GM06990 (cell line): Measurements from ENCODE around the gene OR51T1.

Experiments used
- DNase-seq: peaks from one replicate; pipeline ENCODE4 v3.0.0-alpha.2; 2011; ENCODE audit not compliant: insufficient read length; ENCODE audit errors: extremely low read depth
- H3K27me3 ChIP-seq: replicated peaks from 2 replicates; pipeline ENCODE4 v1.6.0; 2011; ENCODE audit warnings: low read length; ENCODE audit not compliant: control insufficient read depth, insufficient read depth
- H3K36me3 ChIP-seq: 2 replicates; pipeline ENCODE4 v1.5.1; 2011; ENCODE audit warnings: low read length; ENCODE audit not compliant: control insufficient read depth, insufficient read depth
- H3K4me3 ChIP-seq: replicated peaks from 2 replicates; pipeline ENCODE4 v1.5.1; 2011; ENCODE audit warnings: low read depth, mild to moderate bottlenecking, control low read depth, low read length
- CTCF ChIP-seq: IDR thresholded peaks from 2 replicates; pipeline ENCODE4 v1.5.1; 2011; ENCODE audit warnings: low read length, control low read depth, mild to moderate bottlenecking, inconsistent platforms; ENCODE audit not compliant: insufficient read depth, poor library complexity, severe bottlenecking

OR51T1 gene

DNA sequence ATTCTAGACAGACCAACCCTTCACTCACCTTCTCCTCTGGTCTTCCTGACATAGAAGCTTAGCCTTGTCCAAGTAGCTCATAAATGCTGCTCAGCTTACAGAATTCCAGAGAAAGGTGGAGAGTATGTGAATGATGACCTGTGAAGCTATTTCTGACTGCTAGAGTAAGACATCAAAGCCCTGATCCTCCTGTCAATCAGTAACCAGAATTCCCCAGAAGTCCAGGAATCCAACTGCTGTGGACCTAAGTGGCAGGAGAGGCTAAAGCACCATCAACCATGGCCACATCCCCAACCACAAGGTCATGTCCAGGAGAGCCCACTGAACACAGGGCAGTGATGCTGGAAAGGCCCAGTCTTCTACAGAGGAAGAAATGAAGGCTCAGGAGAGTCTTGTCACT, 34.9 kb downstream of the OR51T1 start:
- no peaks in the 10 kb centered on the region for H3K27me3 ChIP-seq
- no peaks in the 10 kb centered on the region for H3K36me3 ChIP-seq
- no peak for TF ChIP-seq CTCF
- H3K4me3 ChIP-seq = no peak overlapping the region
- no peak for DNase-seq

GRCh38 chr11:4919250-4919649, 37.5 kb downstream of the OR51T1 start, which contains the start of gene OR51G2:
OR51G2 (minus strand) TSS chr11:4919350; CDS start chr11:4915663, 3,687 bp downstream.
- DNase-seq = no peak
- no peaks in the 10 kb centered on the region for H3K27me3 ChIP-seq
- no peak for TF ChIP-seq CTCF
- H3K36me3 ChIP-seq = no peaks in the 10 kb centered on the region
- no peak within 1 kb of the TSS for H3K4me3 ChIP-seq

GRCh38 chr11:4921796-4922195, 40.1 kb downstream of the OR51T1 start:
- H3K27me3 ChIP-seq = no peaks in the 10 kb centered on the region
- no peak overlapping the region for H3K4me3 ChIP-seq
- no peaks in the 10 kb centered on the region for H3K36me3 ChIP-seq
- TF ChIP-seq CTCF = no peak
- no peak for DNase-seq

DNA sequence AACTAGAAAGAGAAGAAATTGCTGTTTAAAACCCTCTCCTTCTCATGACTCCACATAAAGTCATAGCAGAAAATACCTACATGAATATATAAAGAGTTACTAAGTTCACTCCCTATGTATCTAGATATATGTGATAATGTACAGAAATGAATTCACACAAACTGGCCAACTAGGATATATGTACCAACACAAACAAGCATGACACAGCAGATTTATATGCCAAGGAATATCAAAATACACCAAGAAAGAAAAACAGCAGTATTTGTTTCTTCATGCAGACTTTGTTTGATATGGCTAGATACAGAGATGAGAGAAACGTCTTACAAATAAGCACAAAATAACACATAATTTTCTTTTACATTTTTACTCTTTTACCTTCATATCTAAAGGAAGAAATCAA, 40.6 kb downstream of the OR51T1 start:
- Histone ChIP-seq H3K36me3 (no peaks in the 10 kb centered on the region), H3K27me3 (no peaks in the 10 kb centered on the region; the same call in 1 of the 2 replicates), H3K4me3 (no peak overlapping the region)
- no peak for TF ChIP-seq CTCF
- DNase-seq = no peak

GRCh38 chr11:4924239-4924638, 42.5 kb downstream of the OR51T1 start, which contains the start of gene OR51G1:
OR51G1 (minus strand) TSS chr11:4924339; CDS start chr11:4924339, 0 bp downstream.
- Histone ChIP-seq H3K27me3 (no peaks in the 10 kb centered on the region; the same call in 1 of the 2 replicates), H3K4me3 (no peak within 1 kb of the TSS), H3K36me3 (no peaks in the 10 kb centered on the region)
- DNase-seq = no peak
- no peak for TF ChIP-seq CTCF

DNA sequence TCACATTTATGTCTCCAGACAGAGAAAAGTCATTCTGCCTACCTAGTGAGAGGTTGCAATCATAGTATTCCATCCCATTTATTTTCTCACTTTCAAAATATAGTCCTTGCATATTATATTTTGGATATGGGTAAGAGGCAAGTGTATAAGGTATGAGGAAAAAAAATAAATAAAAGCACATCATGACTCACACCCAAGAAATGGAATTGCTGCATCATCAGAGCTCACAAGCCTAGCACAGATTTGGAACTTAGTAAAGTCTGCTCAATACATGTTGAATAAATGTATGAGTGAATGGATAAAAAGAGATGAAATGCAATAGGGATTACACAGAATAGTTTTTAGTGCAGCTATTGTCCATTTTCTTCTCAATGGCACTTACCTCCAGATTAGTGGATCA, 44.9 kb downstream of the OR51T1 start:
- H3K27me3 ChIP-seq = no peaks in the 10 kb centered on the region; the same call in 1 of the 2 replicates
- no peak for TF ChIP-seq CTCF
- H3K36me3 ChIP-seq = no peaks in the 10 kb centered on the region

More for the DNA sequence above, 44.9 kb downstream of the OR51T1 start:
- no peak overlapping the region for H3K4me3 ChIP-seq
- DNase-seq = no peak
